H1 (cell line): ENCODE data around the gene IFT20. TPM values are rescaled to one million over a fixed set of nuclear protein-coding genes. Genes with fewer than 3 reads are reported as not detected.

Experiments used
- CTCF ChIA-PET: fragments of 300-600 bp; sonication (Branson Sonifier 250); formaldehyde crosslinking; loops from one replicate; lab custom pipeline; 2021; ENCODE audit not compliant: partially characterized antibody; lab: Charles Lee
- POLR2A ChIA-PET: fragments of 300-600 bp; sonication (Branson Sonifier 250); formaldehyde crosslinking; loops from one replicate; lab custom pipeline; 2021; ENCODE audit warnings: inconsistent platforms; ENCODE audit not compliant: partially characterized antibody; lab: Charles Lee
- DNase-seq, 2 experiments: peaks; one replicate each; pipeline versions ENCODE4 v3.0.0 to v3.0.0-alpha.2; 2010 to 2022; ENCODE audit warnings: low spot score in 2 of 2, low read depth in 1 of 2, mixed read lengths in 1 of 2
- FAIRE-seq: peaks from 2 replicates; lab custom pipeline; 2011; peaks lifted over from hg19 to GRCh38; lab: Jason Lieb, UNC
- H2AFZ ChIP-seq: 2 replicates; pipeline ENCODE4 v1.8.1; 2012; ENCODE audit warnings: low read length, inconsistent platforms
- H2AK5ac ChIP-seq: 2 replicates; pipeline ENCODE4 v1.6.1; 2013; ENCODE audit warnings: low read depth, low read length
- H2BK120ac ChIP-seq: replicated peaks from 2 replicates; pipeline ENCODE3; 2013; ENCODE audit warnings: low read depth, low read length, inconsistent platforms
- H2BK12ac ChIP-seq: 2 replicates; pipeline ENCODE4 v1.6.1; 2013; ENCODE audit warnings: low read depth, low read length
- H2BK15ac ChIP-seq: 2 replicates; pipeline ENCODE4 v1.6.1; 2013; ENCODE audit warnings: low read length
- H2BK20ac ChIP-seq: 2 replicates; pipeline ENCODE4 v1.6.1; 2013; ENCODE audit warnings: low read length
- H2BK5ac ChIP-seq: 2 replicates; pipeline ENCODE4 v1.6.1; 2013; ENCODE audit warnings: low read depth, low read length
- H3K14ac ChIP-seq: 2 replicates; pipeline ENCODE4 v1.6.1; 2013; ENCODE audit warnings: inconsistent platforms; ENCODE audit not compliant: insufficient read length
- H3K18ac ChIP-seq: 2 replicates; pipeline ENCODE4 v1.6.1; 2013; ENCODE audit warnings: low read length; ENCODE audit errors: extremely low read depth
- H3K23ac ChIP-seq: 2 replicates; pipeline ENCODE4 v1.6.1; 2013; ENCODE audit warnings: inconsistent platforms; ENCODE audit not compliant: insufficient read length
- H3K23me2 ChIP-seq: 2 replicates; pipeline ENCODE4 v1.6.1; 2013; ENCODE audit warnings: low read depth, low read length
- H3K27ac ChIP-seq: 2 replicates; pipeline ENCODE4 v1.6.1; 2011; ENCODE audit warnings: low read depth, low read length, inconsistent platforms
- H3K27me3 ChIP-seq, 4 experiments: replicated peaks in 1 of 4; 1 replicate in 1 of 4; 2 replicates in 3 of 4; pipeline versions ENCODE4 v1.6.1 to v1.8.1; 2011 to 2013; ENCODE audit warnings: low read length in 3 of 4, mild to moderate bottlenecking in 3 of 4, inconsistent platforms in 2 of 4, mixed read lengths in 2 of 4, moderate library complexity in 1 of 4; ENCODE audit not compliant: control insufficient read depth in 3 of 4, insufficient read depth in 3 of 4; ENCODE audit errors: extremely low read depth in 1 of 4
- H3K36me3 ChIP-seq, 4 experiments: 2 replicates each; pipeline versions ENCODE4 v1.6.1 to v1.8.1; 2011 to 2013; ENCODE audit warnings: mild to moderate bottlenecking in 4 of 4, low read length in 3 of 4, moderate library complexity in 2 of 4, control low read depth in 1 of 4, inconsistent platforms in 1 of 4; ENCODE audit not compliant: insufficient read depth in 4 of 4, control insufficient read depth in 2 of 4
- H3K4ac ChIP-seq: replicated peaks from 2 replicates; pipeline ENCODE3; 2013; ENCODE audit warnings: low read length, low read depth, mixed read lengths, inconsistent platforms; ENCODE audit not compliant: insufficient read length
- H3K4me1 ChIP-seq, 4 experiments: replicated peaks in 1 of 4; 1 replicate in 1 of 4; 2 replicates in 3 of 4; pipeline versions ENCODE4 v1.6.1 to v1.8.1; 2011 to 2013; ENCODE audit warnings: low read length in 3 of 4, inconsistent platforms in 2 of 4, mixed read lengths in 1 of 4; ENCODE audit not compliant: insufficient read depth in 4 of 4, control insufficient read depth in 3 of 4
- H3K4me2 ChIP-seq, 2 experiments: 2 replicates each; pipeline versions ENCODE4 v1.6.1 to v1.8.1; 2011 to 2013; ENCODE audit warnings: low read depth in 2 of 2, low read length in 2 of 2, control low read depth in 1 of 2, inconsistent platforms in 1 of 2, mild to moderate bottlenecking in 1 of 2; ENCODE audit not compliant: insufficient read depth in 1 of 2
- H3K4me3 ChIP-seq, 4 experiments: fragments of 200-600, 300-600 bp in 1 of 4; sonication (generic), shearing (Covaris generic), sonication (Bioruptor Twin) in 1 of 4; 2 replicates each; pipeline versions ENCODE4 v1.5.1 to v1.8.1; 2011 to 2016; ENCODE audit warnings: low read length in 4 of 4, low read depth in 3 of 4, control low read depth in 2 of 4, inconsistent platforms in 2 of 4, mild to moderate bottlenecking in 2 of 4, mixed read lengths in 1 of 4, moderate library complexity in 1 of 4; ENCODE audit not compliant: insufficient read depth in 2 of 4; ENCODE audit errors: extremely low read depth in 1 of 4
- H3K56ac ChIP-seq: replicated peaks from 2 replicates; pipeline ENCODE3; 2013; ENCODE audit warnings: low read depth, mild to moderate bottlenecking, mixed read lengths, low read length, inconsistent platforms; ENCODE audit not compliant: insufficient read length
- H3K79me1 ChIP-seq: 2 replicates; pipeline ENCODE4 v1.6.1; 2013; ENCODE audit warnings: low read depth, low read length, control low read depth
- H3K79me2 ChIP-seq, 2 experiments: 2 replicates each; pipeline versions ENCODE4 v1.6.1 to v1.8.1; 2012 to 2013; ENCODE audit warnings: low read length in 2 of 2, mild to moderate bottlenecking in 2 of 2, inconsistent platforms in 1 of 2; ENCODE audit not compliant: insufficient read depth in 2 of 2, control insufficient read depth in 1 of 2
- H3K9ac ChIP-seq, 4 experiments: replicated peaks in 1 of 4; 1 replicate in 1 of 4; 2 replicates in 3 of 4; pipeline versions ENCODE4 v1.6.1 to v1.8.1; 2011 to 2013; ENCODE audit warnings: low read depth in 3 of 4, low read length in 3 of 4, control low read depth in 2 of 4, mild to moderate bottlenecking in 2 of 4, moderate library complexity in 2 of 4, inconsistent platforms in 1 of 4; ENCODE audit errors: extremely low read depth in 1 of 4
- H3K9me3 ChIP-seq, 2 experiments: 2 replicates each; pipeline versions ENCODE4 v1.6.1 to v1.8.1; 2012 to 2013; ENCODE audit warnings: mild to moderate bottlenecking in 2 of 2, moderate library complexity in 2 of 2, control low read depth in 1 of 2, inconsistent platforms in 1 of 2, low read depth in 1 of 2, low read length in 1 of 2, mixed read lengths in 1 of 2; ENCODE audit not compliant: insufficient read depth in 2 of 2
- H4K20me1 ChIP-seq, 2 experiments: replicated peaks in 1 of 2; 2 replicates each; pipeline versions ENCODE3 to v1.8.1; 2011 to 2013; ENCODE audit warnings: inconsistent platforms in 2 of 2, low read length in 2 of 2, mild to moderate bottlenecking in 1 of 2; ENCODE audit not compliant: insufficient read depth in 2 of 2, control insufficient read depth in 1 of 2
- H4K5ac ChIP-seq: 2 replicates; pipeline ENCODE4 v1.6.1; 2013; ENCODE audit warnings: low read length, low read depth, mixed read lengths, inconsistent platforms; ENCODE audit not compliant: insufficient read length
- H4K8ac ChIP-seq: 2 replicates; pipeline ENCODE4 v1.8.0; 2013; ENCODE audit warnings: mild to moderate bottlenecking, moderate library complexity, low read length, inconsistent platforms; ENCODE audit not compliant: insufficient read depth; ENCODE audit errors: extremely low read depth
- H4K91ac ChIP-seq: replicated peaks from 2 replicates; pipeline ENCODE3; 2013; ENCODE audit warnings: low read length, mixed read lengths, inconsistent platforms; ENCODE audit not compliant: insufficient read length
- BRCA1 ChIP-seq: IDR thresholded peaks from 2 replicates; pipeline ENCODE4 v1.6.1; 2012; ENCODE audit warnings: low read depth, low read length, improper control_type of control experiment
- RAD21 ChIP-seq, 2 experiments: IDR thresholded peaks in 1 of 2; conservative IDR thresholded peaks in 1 of 2; 2 replicates each; pipeline ENCODE4 v1.6.1; 2011; ENCODE audit warnings: low read depth in 2 of 2, low read length in 2 of 2, improper control_type of control experiment in 1 of 2, inconsistent platforms in 1 of 2, mild to moderate bottlenecking in 1 of 2, moderate library complexity in 1 of 2
- SIN3A ChIP-seq, 2 experiments: IDR thresholded peaks in 1 of 2; conservative IDR thresholded peaks in 1 of 2; 2 replicates each; pipeline ENCODE4 v1.6.1; 2011 to 2012; ENCODE audit warnings: low read length in 2 of 2, improper control_type of control experiment in 1 of 2, low read depth in 1 of 2, mild to moderate bottlenecking in 1 of 2
- SP2 ChIP-seq: IDR thresholded peaks from 2 replicates; pipeline ENCODE4 v1.6.1; 2012; ENCODE audit warnings: mild to moderate bottlenecking, low read length, inconsistent platforms
- SRF ChIP-seq: IDR thresholded peaks from 2 replicates; pipeline ENCODE4 v1.6.1; 2011; ENCODE audit warnings: mild to moderate bottlenecking, low read depth, low read length, moderate library complexity
- SUZ12 ChIP-seq: fragments of 200-600 bp; sonication (generic); IDR thresholded peaks from 2 replicates; pipeline ENCODE4 v1.6.1; 2012; ENCODE audit warnings: mild to moderate bottlenecking, inconsistent platforms, low read length, moderate library complexity, mixed read lengths
- TAF7 ChIP-seq: optimal IDR thresholded peaks from 2 replicates; pipeline ENCODE3; 2011; ENCODE audit warnings: low read depth, mild to moderate bottlenecking, inconsistent platforms, low read length, moderate library complexity, borderline replicate concordance
- WGBS, 2 experiments: shearing (Covaris generic) in 1 of 2; methylation state at CpG; one replicate each; pipeline versions ENCODE4 v1.1.6 to v1.1.7; 2013 to 2015; ENCODE audit warnings: low lambda C conversion rate in 2 of 2, mixed read lengths in 2 of 2, inconsistent platforms in 1 of 2, low coverage in 1 of 2, missing lambda C conversion rate in 1 of 2; ENCODE audit not compliant: insufficient replicate concordance in 2 of 2, insufficient coverage in 1 of 2, insufficient read length in 1 of 2; ENCODE audit errors: extremely low coverage in 1 of 2, missing lambda C conversion rate in 1 of 2; 5-methylcytosine and 5-hydroxymethylcytosine counted together
- polyA plus RNA-seq, 7 experiments: library from polyadenylated mRNA; depleted of rRNA in 3 of 7; stranded (reverse) in 5 of 7; unstranded in 2 of 7; fragments of >200 nt in 5 of 7; fragments of 200-250 nt in 2 of 7; gene quantifications; 1 replicate in 5 of 7; 2 replicates in 1 of 7; 4 replicates in 1 of 7; pipeline versions ENCODE4 v1.2.1 to v1.2.3, GENCODE V29; 2011 to 2013; ENCODE audit warnings: missing spikeins in 2 of 7, mixed read lengths in 2 of 7
- total RNA-seq: library from RNA; stranded (reverse); fragmentation: NEBNext Ultra II Directional; extraction: Animal tissue kit (Norgen Biotek cat#: 25700); gene quantifications from 2 replicates; pipeline ENCODE4 v1.2.1, GENCODE V29; 2021
- TF ChIP-seq, protein P1 (sequence below): IDR thresholded peaks from 2 replicates; pipeline ENCODE4 v1.6.1; 2012; ENCODE audit warnings: inconsistent platforms
- TF ChIP-seq, protein P2 (sequence below), 3 experiments: IDR thresholded peaks; 1 replicate in 2 of 3; 2 replicates in 1 of 3; pipeline versions ENCODE4 v1.5.1 to v1.6.1; 2011; ENCODE audit warnings: low read length in 3 of 3, mild to moderate bottlenecking in 3 of 3, inconsistent platforms in 2 of 3, low read depth in 1 of 3, moderate library complexity in 1 of 3; ENCODE audit not compliant: insufficient read depth in 1 of 3; ENCODE audit errors: control extremely low read depth in 1 of 3

The IFT20 gene
- total and polyA plus RNA-seq, 2 of the 8 experiments (the other 6 are each of a cell fraction or from before 2014, with no cell fraction given), result 9.0 to 21.0 TPM

DNA sequence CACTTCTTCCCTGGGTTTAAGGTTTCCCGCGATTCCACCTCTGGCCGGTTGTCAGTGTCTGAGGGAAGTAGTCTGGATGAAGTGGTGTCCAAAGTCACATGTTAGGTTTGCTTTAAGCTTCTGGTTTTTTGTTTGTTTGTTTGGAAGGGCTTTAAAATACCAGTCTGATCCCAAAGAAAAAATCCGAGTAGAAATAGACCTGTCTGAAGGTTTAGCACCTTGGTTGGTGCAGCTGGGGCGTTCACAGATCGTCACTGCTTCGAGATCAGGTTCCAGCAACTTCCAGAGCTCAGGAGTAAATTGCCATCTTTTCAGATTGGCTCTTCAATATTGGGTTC is 15.7 kb downstream of the IFT20 start:
- Histone ChIP-seq H4K91ac (no peak overlapping the region), H2BK15ac (no peak overlapping the region)
- TF ChIP-seq SP2, result no peak
- no peak for TF ChIP-seq SUZ12
- TF ChIP-seq, protein P1, sequence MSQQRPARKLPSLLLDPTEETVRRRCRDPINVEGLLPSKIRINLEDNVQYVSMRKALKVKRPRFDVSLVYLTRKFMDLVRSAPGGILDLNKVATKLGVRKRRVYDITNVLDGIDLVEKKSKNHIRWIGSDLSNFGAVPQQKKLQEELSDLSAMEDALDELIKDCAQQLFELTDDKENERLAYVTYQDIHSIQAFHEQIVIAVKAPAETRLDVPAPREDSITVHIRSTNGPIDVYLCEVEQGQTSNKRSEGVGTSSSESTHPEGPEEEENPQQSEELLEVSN, result no peak
- TF ChIP-seq SIN3A (conservative IDR thresholded peaks at IDR 0.05 in 1 of 2, IDR thresholded peaks at IDR 0.05 in 1 of 2; ENCODE audit: low read depth in 1 of 2, low read length in 2 of 2), result 0 out of 4 replicates have a peak, but pooled peaks of 1 of the 2 experiments have one; percentile 1
- TF ChIP-seq RAD21 (IDR thresholded peaks at IDR 0.05 in 1 of 2, conservative IDR thresholded peaks at IDR 0.05 in 1 of 2; ENCODE audit: low read depth in 2 of 2, low read length in 2 of 2), result no peak
- peak; percentile 6 for TF ChIP-seq TAF7
- TF ChIP-seq, protein P2, sequence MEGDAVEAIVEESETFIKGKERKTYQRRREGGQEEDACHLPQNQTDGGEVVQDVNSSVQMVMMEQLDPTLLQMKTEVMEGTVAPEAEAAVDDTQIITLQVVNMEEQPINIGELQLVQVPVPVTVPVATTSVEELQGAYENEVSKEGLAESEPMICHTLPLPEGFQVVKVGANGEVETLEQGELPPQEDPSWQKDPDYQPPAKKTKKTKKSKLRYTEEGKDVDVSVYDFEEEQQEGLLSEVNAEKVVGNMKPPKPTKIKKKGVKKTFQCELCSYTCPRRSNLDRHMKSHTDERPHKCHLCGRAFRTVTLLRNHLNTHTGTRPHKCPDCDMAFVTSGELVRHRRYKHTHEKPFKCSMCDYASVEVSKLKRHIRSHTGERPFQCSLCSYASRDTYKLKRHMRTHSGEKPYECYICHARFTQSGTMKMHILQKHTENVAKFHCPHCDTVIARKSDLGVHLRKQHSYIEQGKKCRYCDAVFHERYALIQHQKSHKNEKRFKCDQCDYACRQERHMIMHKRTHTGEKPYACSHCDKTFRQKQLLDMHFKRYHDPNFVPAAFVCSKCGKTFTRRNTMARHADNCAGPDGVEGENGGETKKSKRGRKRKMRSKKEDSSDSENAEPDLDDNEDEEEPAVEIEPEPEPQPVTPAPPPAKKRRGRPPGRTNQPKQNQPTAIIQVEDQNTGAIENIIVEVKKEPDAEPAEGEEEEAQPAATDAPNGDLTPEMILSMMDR (IDR thresholded peaks at IDR 0.05; ENCODE audit: control extremely low read depth in 1 of 3, insufficient read depth in 1 of 3, low read depth in 1 of 3, low read length in 3 of 3), result no peak
- TF ChIP-seq BRCA1, result no peak
- no peak for TF ChIP-seq SRF
- TF ChIP-seq, all 59 proteins: peak for 2
- H3K27me3 ChIP-seq, result peaks cover 0 to 3% (median 0%) of the 10 kb centered on the region in 4 experiments; a peak in 1 of 7 replicates
- no peaks in the 10 kb centered on the region for H3K79me1 ChIP-seq
- no peak overlapping the region for H2AFZ ChIP-seq
- peaks cover 0 to 4% (median 0%) of the 10 kb centered on the region in 4 experiments; a peak in 3 of 8 replicates for H3K36me3 ChIP-seq
- peak overlapping the region; percentile 75 to 85 (median 82) for H3K9ac ChIP-seq
- CTCF ChIA-PET, result interaction anchor here (0.6 to 1.9 kb wide), 8 partner anchors 10 to 250 kb away, joined by 3 to 7 read pairs (median 3); partner anchors contain the start of genes IFT20 and TNFAIP1
- peak overlapping the region; percentile 63 to 90 (median 70) for H3K4me3 ChIP-seq
- H3K4me2 ChIP-seq, result peak overlapping the region; percentile 81 to 99
- no peak overlapping the region for H2BK120ac ChIP-seq
- H2BK20ac ChIP-seq, result no peak overlapping the region
- peaks cover 7 to 26% (median 13%) of the 10 kb centered on the region in 4 experiments for H3K4me1 ChIP-seq
- POLR2A ChIA-PET, result interaction anchor here (0.8 to 4.1 kb wide), 13 partner anchors 9 to 514 kb away, joined by 3 to 30 read pairs (median 5); partner anchors contain the start of genes IFT20, POLDIP2 and TNFAIP1
- peak overlapping the region; percentile 56; the same call in 1 of the 2 replicates for H3K27ac ChIP-seq
- no peak overlapping the region for H3K4ac ChIP-seq
- H2AK5ac ChIP-seq, result no peak overlapping the region
- no peak overlapping the region for H4K8ac ChIP-seq
- FAIRE-seq, result no peak
- WGBS, 2 experiments, result 4% methylated on average over 7 of the region's 7 CpGs; no CpG with 5 or more reads in 1 of the 2 experiments
- H3K18ac ChIP-seq, result no peak overlapping the region; the same call in 1 of the 2 replicates
- peaks cover 11% of the 10 kb centered on the region for H3K23me2 ChIP-seq
- no peaks in the 10 kb centered on the region for H3K9me3 ChIP-seq
- H3K56ac ChIP-seq, result peak overlapping the region; percentile 49
- H4K20me1 ChIP-seq, result peaks cover 3 to 12% of the 10 kb centered on the region in 2 experiments
- H3K23ac ChIP-seq, result no peak overlapping the region
- H3K79me2 ChIP-seq, result peaks cover 34 to 56% of the 10 kb centered on the region in 2 experiments
- no peak overlapping the region for H3K14ac ChIP-seq
- no peak for DNase-seq
- no peak overlapping the region for H2BK12ac ChIP-seq
- H2BK5ac ChIP-seq, result no peak overlapping the region
- H4K5ac ChIP-seq, result no peak overlapping the region
